Measurements from ENCODE around the gene RAD50.

Gene RAD50

DNA sequence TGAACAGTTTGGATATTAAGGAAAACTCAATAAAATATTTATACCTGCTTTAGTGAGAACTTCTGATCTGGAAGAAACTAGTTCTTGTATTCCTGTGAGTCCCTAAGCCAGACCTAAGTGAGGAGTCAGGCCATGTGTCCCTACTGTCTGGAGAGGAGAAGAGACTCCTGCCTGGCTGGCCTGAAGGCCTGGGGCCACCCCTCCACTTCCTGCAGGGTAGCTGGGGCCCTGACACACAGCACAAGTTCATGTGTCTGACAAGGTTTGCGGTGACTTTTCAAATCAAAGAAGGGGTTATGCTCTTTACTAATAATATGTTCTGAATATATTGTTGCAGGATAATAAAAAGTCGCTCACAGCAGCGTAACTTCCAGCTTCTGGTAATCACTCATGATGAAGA, 85.1 kb downstream of the RAD50 start:
- Histone ChIP-seq H3K14ac (ENCODE audit: low read length) (no peak overlapping the region), H3K36me3 (ENCODE audit: control insufficient read depth in 1 of 2, insufficient read depth in 2 of 2, low read length in 2 of 2) (peaks cover 11 to 19% of the 10 kb centered on the region in 2 experiments), H2AK5ac (ENCODE audit: low read length) (no peak overlapping the region), H3K9me3 (ENCODE audit: insufficient read depth, low read depth, low read length) (no peaks in the 10 kb centered on the region), H2AFZ (ENCODE audit: insufficient read depth, low read length, poor library complexity) (no peak overlapping the region), H3K4me1 (ENCODE audit: control insufficient read depth in 1 of 2, insufficient read depth in 2 of 2, low read length in 2 of 2) (no peaks in the 10 kb centered on the region), H3K27ac (ENCODE audit: low read depth, low read length) (no peak overlapping the region), H2BK12ac (ENCODE audit: low read length) (no peak overlapping the region), H2BK5ac (ENCODE audit: low read depth, low read length, poor library complexity) (no peak overlapping the region), H3K79me1 (ENCODE audit: low read length) (no peaks in the 10 kb centered on the region), H3K4me2 (ENCODE audit: low read length) (no peak overlapping the region), H3K18ac (ENCODE audit: low read length) (no peak overlapping the region), H3K79me2 (ENCODE audit: control insufficient read depth, insufficient read depth, low read length, poor library complexity) (no peaks in the 10 kb centered on the region), H3K4me3 (ENCODE audit: low read depth, low read length) (no peak overlapping the region), H3K4ac (ENCODE audit: low read depth, low read length) (no peak overlapping the region), H4K91ac (ENCODE audit: low read depth, low read length) (no peak overlapping the region), H4K8ac (ENCODE audit: low read depth, low read length) (no peak overlapping the region), H4K12ac (ENCODE audit: low read depth, low read length) (no peak overlapping the region), H3K23ac (ENCODE audit: low read length) (no peak overlapping the region), H2BK120ac (ENCODE audit: insufficient read depth, low read length, poor library complexity) (no peak overlapping the region), H3K9ac (ENCODE audit: low read length) (no peak overlapping the region), H3K27me3 (ENCODE audit: insufficient read depth, low read length) (no peaks in the 10 kb centered on the region)
- DNase-seq, result no peak
- no CpG with 5 or more reads among the region's 3 CpGs for WGBS (ENCODE audit: extremely low coverage, insufficient coverage, insufficient read length)

DNA sequence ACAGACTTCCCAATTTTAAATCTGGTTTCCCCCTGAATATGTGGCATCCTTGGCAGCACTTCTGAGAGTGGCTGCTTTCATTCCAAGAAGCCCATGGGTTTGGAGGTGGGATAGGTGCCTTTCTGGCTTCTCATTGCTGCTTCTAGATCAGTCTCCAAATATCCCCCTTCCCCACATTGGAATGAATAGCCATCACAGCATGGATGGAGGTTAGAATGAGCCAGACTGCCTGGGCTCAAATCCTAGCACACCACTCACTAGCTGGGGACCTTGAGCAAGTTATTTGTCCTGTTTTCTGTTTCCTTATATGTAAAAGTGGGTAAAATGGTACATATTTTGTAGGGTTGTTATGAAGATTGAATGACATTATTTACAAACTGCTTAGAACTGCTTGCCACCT, 87.4 kb downstream of the RAD50 start:
- H3K27me3 ChIP-seq (ENCODE audit: insufficient read depth, low read length), result no peaks in the 10 kb centered on the region
- H3K4ac ChIP-seq (ENCODE audit: low read depth, low read length), result no peak overlapping the region
- no peaks in the 10 kb centered on the region for H3K79me1 ChIP-seq (ENCODE audit: low read length)
- H3K9ac ChIP-seq (ENCODE audit: low read length), result no peak overlapping the region
- no peak overlapping the region for H2BK120ac ChIP-seq (ENCODE audit: insufficient read depth, low read length, poor library complexity)
- no peaks in the 10 kb centered on the region for H3K4me1 ChIP-seq (ENCODE audit: control insufficient read depth in 1 of 2, insufficient read depth in 2 of 2, low read length in 2 of 2)
- no peak overlapping the region for H3K4me3 ChIP-seq (ENCODE audit: low read depth, low read length)
- no peak overlapping the region for H3K14ac ChIP-seq (ENCODE audit: low read length)
- H4K91ac ChIP-seq (ENCODE audit: low read depth, low read length), result no peak overlapping the region
- no peaks in the 10 kb centered on the region for H3K9me3 ChIP-seq (ENCODE audit: insufficient read depth, low read depth, low read length)
- H2BK5ac ChIP-seq (ENCODE audit: low read depth, low read length, poor library complexity), result no peak overlapping the region
- no peak overlapping the region for H2AFZ ChIP-seq (ENCODE audit: insufficient read depth, low read length, poor library complexity)
- no peak for DNase-seq
- H2AK5ac ChIP-seq (ENCODE audit: low read length), result no peak overlapping the region
- H2BK12ac ChIP-seq (ENCODE audit: low read length), result no peak overlapping the region
- no peak overlapping the region for H3K4me2 ChIP-seq (ENCODE audit: low read length)
- H3K79me2 ChIP-seq (ENCODE audit: control insufficient read depth, insufficient read depth, low read length, poor library complexity), result no peaks in the 10 kb centered on the region
- no peak overlapping the region for H3K18ac ChIP-seq (ENCODE audit: low read length)
- H3K27ac ChIP-seq (ENCODE audit: low read depth, low read length), result no peak overlapping the region
- H3K36me3 ChIP-seq (ENCODE audit: control insufficient read depth in 1 of 2, insufficient read depth in 2 of 2, low read length in 2 of 2), result peaks cover 4 to 12% of the 10 kb centered on the region in 2 experiments
- no peak overlapping the region for H4K12ac ChIP-seq (ENCODE audit: low read depth, low read length)
- no peak overlapping the region for H4K8ac ChIP-seq (ENCODE audit: low read depth, low read length)
- no peak overlapping the region for H3K23ac ChIP-seq (ENCODE audit: low read length)

DNA sequence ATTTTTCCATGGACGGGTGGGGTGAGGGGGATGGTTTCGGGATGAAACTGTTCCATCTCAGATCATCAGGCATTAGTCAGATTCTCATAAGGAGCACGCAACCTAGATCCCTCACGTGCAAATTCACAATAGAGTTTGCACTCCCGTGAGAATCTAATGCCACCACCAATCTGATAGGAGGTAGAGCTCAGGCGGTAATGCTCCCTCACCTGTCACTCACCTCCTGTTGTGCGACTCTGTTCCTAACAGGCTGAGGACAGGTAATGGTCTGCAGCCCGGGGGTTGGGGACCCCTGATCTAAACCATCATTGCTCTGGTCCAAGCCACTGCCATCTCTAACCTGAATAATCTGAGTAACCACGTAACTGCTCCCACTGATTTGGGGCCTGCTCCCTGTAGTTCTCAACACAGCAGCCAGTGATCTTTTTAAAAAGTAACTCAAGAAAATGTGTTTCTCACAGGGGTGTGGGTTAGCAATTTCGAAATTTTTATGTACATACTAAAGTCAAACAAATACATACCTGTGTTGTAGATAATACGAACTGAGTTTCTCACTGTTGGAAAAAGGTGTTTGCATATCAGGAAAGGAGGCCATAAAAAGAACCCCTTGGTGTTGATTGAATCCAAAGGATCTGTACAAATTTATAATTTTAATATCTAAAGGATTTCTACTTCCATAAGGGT, 89.9 kb downstream of the RAD50 start:
- no peak overlapping the region for H2BK5ac ChIP-seq (ENCODE audit: low read depth, low read length, poor library complexity)
- H3K18ac ChIP-seq (ENCODE audit: low read length), result no peak overlapping the region
- no peak overlapping the region for H2AFZ ChIP-seq (ENCODE audit: insufficient read depth, low read length, poor library complexity)
- no peak overlapping the region for H2BK12ac ChIP-seq (ENCODE audit: low read length)
- no peak overlapping the region for H3K9ac ChIP-seq (ENCODE audit: low read length)
- H3K27me3 ChIP-seq (ENCODE audit: insufficient read depth, low read length), result no peaks in the 10 kb centered on the region
- no peak overlapping the region for H3K14ac ChIP-seq (ENCODE audit: low read length)
- no peak overlapping the region for H4K12ac ChIP-seq (ENCODE audit: low read depth, low read length)
- H3K4me3 ChIP-seq (ENCODE audit: low read depth, low read length), result no peak overlapping the region
- H3K23ac ChIP-seq (ENCODE audit: low read length), result no peak overlapping the region
- H3K4me1 ChIP-seq (ENCODE audit: control insufficient read depth in 1 of 2, insufficient read depth in 2 of 2, low read length in 2 of 2), result no peaks in the 10 kb centered on the region
- DNase-seq, result no peak
- H3K4ac ChIP-seq (ENCODE audit: low read depth, low read length), result no peak overlapping the region
- no peak overlapping the region for H3K4me2 ChIP-seq (ENCODE audit: low read length)
- H3K79me1 ChIP-seq (ENCODE audit: low read length), result no peaks in the 10 kb centered on the region
- no peak overlapping the region for H2AK5ac ChIP-seq (ENCODE audit: low read length)
- H4K8ac ChIP-seq (ENCODE audit: low read depth, low read length), result no peak overlapping the region
- H3K9me3 ChIP-seq (ENCODE audit: insufficient read depth, low read depth, low read length), result no peaks in the 10 kb centered on the region
- no peak overlapping the region for H4K91ac ChIP-seq (ENCODE audit: low read depth, low read length)
- no peaks in the 10 kb centered on the region for H3K79me2 ChIP-seq (ENCODE audit: control insufficient read depth, insufficient read depth, low read length, poor library complexity)
- H3K36me3 ChIP-seq (ENCODE audit: control insufficient read depth in 1 of 2, insufficient read depth in 2 of 2, low read length in 2 of 2), result peaks cover 4 to 6% of the 10 kb centered on the region in 2 experiments
- no CpG with 5 or more reads among the region's 11 CpGs for WGBS (ENCODE audit: extremely low coverage, insufficient coverage, insufficient read length)
- H2BK120ac ChIP-seq (ENCODE audit: insufficient read depth, low read length, poor library complexity), result no peak overlapping the region
- H3K27ac ChIP-seq (ENCODE audit: low read depth, low read length), result no peak overlapping the region

DNA sequence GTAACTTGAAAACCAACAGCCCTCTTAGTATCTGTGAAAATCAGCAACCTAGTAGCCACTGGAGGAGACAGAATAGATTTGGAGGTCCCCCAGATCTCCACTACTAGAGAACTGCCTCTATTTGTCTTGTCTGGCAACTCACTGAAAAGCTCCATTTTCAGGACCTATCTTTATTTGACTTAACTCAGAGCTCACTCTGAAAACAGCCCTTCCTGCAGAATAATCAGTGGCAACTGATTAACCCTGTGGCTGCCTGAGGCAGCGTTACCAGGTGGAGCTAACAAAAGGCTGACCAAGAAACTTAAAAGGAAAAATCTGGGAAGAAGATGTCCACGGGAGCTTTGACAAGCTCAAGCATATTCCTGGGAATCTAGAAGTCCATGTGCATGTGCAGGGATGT, 90.7 kb downstream of the RAD50 start:
- H4K91ac ChIP-seq (ENCODE audit: low read depth, low read length), result no peak overlapping the region
- H3K9me3 ChIP-seq (ENCODE audit: insufficient read depth, low read depth, low read length), result no peaks in the 10 kb centered on the region
- no peaks in the 10 kb centered on the region for H3K4me1 ChIP-seq (ENCODE audit: control insufficient read depth in 1 of 2, insufficient read depth in 2 of 2, low read length in 2 of 2)
- no peak overlapping the region for H2BK12ac ChIP-seq (ENCODE audit: low read length)
- no peak overlapping the region for H2AK5ac ChIP-seq (ENCODE audit: low read length)
- no peak overlapping the region for H2BK5ac ChIP-seq (ENCODE audit: low read depth, low read length, poor library complexity)
- H3K79me2 ChIP-seq (ENCODE audit: control insufficient read depth, insufficient read depth, low read length, poor library complexity), result no peaks in the 10 kb centered on the region
- no peaks in the 10 kb centered on the region for H3K79me1 ChIP-seq (ENCODE audit: low read length)
- no peak overlapping the region for H2BK120ac ChIP-seq (ENCODE audit: insufficient read depth, low read length, poor library complexity)
- no peak overlapping the region for H3K4me3 ChIP-seq (ENCODE audit: low read depth, low read length)
- no peak overlapping the region for H2AFZ ChIP-seq (ENCODE audit: insufficient read depth, low read length, poor library complexity)
- H3K18ac ChIP-seq (ENCODE audit: low read length), result no peak overlapping the region
- no peak overlapping the region for H3K27ac ChIP-seq (ENCODE audit: low read depth, low read length)
- H3K23ac ChIP-seq (ENCODE audit: low read length), result no peak overlapping the region
- no peak overlapping the region for H3K14ac ChIP-seq (ENCODE audit: low read length)
- H4K12ac ChIP-seq (ENCODE audit: low read depth, low read length), result no peak overlapping the region
- H3K36me3 ChIP-seq (ENCODE audit: control insufficient read depth in 1 of 2, insufficient read depth in 2 of 2, low read length in 2 of 2), result peaks cover 3 to 6% of the 10 kb centered on the region in 2 experiments
- no peak overlapping the region for H3K9ac ChIP-seq (ENCODE audit: low read length)
- DNase-seq, result no peak
- no CpG with 5 or more reads among the region's 2 CpGs for WGBS (ENCODE audit: extremely low coverage, insufficient coverage, insufficient read length)
- no peak overlapping the region for H4K8ac ChIP-seq (ENCODE audit: low read depth, low read length)
- no peak overlapping the region for H3K4me2 ChIP-seq (ENCODE audit: low read length)
- no peak overlapping the region for H3K4ac ChIP-seq (ENCODE audit: low read depth, low read length)
- no peaks in the 10 kb centered on the region for H3K27me3 ChIP-seq (ENCODE audit: insufficient read depth, low read length)
